AG09309 (cell line): ENCODE measurements around the gene ALG12.

ENCODE experiments used
- DNase-seq: peaks from one replicate; pipeline ENCODE4 v3.0.0-alpha.2; 2010; ENCODE audit warnings: low read depth
- H3K4me3 ChIP-seq: 2 replicates; pipeline ENCODE4 v1.5.1; 2011; ENCODE audit warnings: mild to moderate bottlenecking, low read depth, low read length, moderate library complexity; ENCODE audit not compliant: control insufficient read depth
- TF ChIP-seq, protein P1 (sequence below): IDR thresholded peaks from 2 replicates; pipeline ENCODE4 v1.5.1; 2011; ENCODE audit warnings: mild to moderate bottlenecking, low read depth, low read length, inconsistent platforms; ENCODE audit not compliant: insufficient read depth, control insufficient read depth; ENCODE audit errors: missing control alignments

ALG12 gene

DNA sequence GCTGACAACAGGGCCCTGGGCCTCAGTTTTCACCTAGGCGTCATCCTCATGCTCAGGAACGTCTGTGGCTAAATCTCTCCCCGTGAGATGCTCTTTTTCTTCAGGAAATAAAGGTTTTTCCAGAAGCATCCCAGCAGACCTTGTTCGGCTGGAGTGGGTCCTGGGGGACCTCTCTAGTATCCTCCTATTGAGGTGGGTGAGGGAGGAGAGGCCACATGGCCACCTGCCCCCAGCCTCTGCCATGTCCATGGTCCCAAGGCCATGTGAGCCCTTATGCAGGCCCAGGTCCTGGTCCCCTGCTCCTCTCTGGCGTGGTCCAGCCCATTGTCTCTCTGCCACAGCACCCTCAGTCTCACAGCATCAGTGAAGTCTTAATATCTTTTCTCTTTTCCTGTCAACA, 22.0 kb downstream of the ALG12 start:
- H3K4me3 ChIP-seq = no peak overlapping the region
- TF ChIP-seq, protein P1, sequence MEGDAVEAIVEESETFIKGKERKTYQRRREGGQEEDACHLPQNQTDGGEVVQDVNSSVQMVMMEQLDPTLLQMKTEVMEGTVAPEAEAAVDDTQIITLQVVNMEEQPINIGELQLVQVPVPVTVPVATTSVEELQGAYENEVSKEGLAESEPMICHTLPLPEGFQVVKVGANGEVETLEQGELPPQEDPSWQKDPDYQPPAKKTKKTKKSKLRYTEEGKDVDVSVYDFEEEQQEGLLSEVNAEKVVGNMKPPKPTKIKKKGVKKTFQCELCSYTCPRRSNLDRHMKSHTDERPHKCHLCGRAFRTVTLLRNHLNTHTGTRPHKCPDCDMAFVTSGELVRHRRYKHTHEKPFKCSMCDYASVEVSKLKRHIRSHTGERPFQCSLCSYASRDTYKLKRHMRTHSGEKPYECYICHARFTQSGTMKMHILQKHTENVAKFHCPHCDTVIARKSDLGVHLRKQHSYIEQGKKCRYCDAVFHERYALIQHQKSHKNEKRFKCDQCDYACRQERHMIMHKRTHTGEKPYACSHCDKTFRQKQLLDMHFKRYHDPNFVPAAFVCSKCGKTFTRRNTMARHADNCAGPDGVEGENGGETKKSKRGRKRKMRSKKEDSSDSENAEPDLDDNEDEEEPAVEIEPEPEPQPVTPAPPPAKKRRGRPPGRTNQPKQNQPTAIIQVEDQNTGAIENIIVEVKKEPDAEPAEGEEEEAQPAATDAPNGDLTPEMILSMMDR = no peak
- no peak for DNase-seq

DNA sequence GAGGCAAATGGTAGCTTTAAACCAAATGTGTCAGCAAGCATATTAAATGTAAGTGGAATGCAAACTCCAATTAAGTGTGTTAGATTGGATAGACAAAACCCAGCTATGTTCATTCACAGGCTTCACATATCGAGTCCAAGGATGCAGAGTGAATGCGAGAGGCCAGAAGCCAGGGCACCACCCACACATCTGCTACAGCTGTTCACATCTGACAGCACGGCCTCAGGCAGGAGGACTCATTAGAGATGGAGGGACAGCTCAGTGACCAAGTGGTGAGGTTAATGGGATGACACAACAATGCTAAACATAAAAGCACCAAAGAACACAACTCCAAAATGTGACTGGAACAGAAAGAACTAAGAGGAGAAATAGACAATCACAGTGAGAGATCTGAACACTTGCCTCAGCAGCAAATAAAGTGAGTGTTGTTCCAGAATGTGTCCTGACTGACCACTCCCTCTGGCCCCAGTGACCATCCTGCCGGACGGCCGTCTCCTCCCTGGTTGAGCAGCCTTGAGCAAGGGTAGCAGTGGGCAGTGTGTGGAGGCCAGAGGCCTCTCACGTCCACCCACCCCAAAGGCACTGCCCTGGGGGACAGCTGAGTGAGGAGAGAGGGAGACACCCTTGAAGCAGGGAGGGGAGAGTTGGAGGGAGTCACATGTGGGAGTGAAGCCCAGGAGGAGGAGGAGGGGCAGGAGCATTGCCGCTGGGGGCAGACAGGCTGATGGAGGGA, 23.8 kb downstream of the ALG12 start:
- TF ChIP-seq, protein P1 = no peak
- no peak for DNase-seq
- H3K4me3 ChIP-seq = no peak overlapping the region

DNA sequence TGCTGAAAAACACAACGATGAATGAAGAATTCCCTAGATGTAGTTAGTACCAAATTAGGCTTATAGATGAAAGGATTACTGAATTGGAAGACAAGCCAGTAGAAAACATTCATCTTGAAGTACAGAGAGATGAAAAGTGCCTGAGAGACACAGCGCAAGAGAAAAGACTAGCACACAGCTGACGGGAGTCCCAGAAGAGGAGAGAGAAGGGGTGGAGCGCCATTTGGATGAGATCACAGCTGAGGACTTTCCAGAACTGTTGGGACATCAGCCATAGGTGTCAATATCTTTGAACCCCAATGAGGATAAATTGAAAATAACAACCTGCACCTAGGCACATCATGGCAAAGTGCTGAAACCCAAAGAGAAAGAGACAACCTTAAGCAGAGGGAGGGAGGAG, 25.2 kb downstream of the ALG12 start:
- no peak for DNase-seq
- no peak overlapping the region for H3K4me3 ChIP-seq
- TF ChIP-seq, protein P1 = no peak

DNA sequence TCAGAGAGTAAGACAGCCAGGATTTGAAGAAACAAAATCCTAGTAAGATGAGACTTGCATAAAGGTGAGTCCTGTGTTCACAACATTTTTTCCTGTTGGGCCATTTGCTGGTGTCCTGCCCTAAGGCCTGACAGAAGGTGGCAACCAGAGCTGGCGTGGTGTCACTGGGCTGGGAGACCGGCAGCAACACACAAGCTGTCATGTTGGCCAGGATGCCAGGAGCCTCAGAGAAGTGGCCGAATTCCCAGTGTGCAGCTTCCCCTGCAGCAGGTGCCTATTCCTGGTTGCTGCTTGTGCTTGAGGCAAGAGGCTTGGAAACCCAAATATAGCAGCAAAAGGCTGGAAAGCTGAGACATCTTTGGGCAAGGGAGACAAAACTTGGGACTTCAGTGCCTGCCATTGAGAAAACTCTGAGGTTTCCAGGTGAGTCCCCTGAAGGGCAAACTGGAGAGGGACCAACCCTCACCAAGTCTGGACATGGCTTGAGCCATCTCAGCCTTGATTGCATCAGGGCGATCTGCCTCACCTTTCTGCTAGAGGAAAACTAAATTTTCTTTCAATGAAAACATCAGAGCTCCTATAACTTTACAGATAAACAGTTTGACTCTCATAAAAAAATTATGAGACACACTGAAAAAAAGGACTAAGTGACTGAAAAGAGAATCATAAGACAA, 25.9 kb downstream of the ALG12 start:
- H3K4me3 ChIP-seq = no peak overlapping the region
- TF ChIP-seq, protein P1 = no peak
- no peak for DNase-seq

DNA sequence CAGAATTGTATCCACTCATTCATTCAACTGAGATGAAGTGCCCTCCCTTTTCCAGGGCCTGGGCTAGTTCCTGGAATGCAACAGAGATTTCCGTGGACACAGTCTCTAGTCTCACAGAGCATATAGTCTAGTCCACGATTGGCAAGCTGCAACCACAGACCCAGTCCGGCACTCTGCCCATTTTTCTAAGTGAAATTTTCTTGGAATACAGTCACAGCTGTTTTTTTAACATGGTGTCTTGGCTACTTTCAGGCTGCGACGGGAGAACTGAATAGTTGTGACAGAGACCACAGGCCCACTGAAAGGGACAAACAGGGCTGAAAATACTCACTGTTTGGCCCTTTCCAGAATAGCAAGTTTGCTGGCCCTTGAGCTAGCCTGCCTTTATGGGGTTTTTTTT, 29.2 kb downstream of the ALG12 start:
- TF ChIP-seq, protein P1 = no peak
- H3K4me3 ChIP-seq = no peak overlapping the region
- DNase-seq = no peak

DNA sequence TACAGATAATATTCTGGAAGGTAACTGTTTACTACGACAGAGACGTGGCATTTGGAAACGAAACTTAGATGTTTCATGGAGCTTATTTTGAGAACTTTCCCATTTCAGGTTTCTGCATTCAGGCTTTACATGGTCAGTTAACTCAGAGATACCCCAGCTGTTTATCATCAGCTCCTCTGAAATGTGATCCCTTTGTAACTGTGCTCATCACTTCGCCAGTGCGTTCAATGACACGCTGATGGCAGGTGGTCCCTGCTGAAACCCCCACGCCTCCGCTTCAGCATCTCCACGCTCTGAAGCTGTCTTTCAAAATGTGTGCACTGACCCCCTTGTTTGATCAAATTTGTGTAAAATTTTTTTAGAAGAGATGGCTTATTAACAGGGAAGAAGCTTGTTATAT, 30.5 kb downstream of the ALG12 start:
- no peak overlapping the region for H3K4me3 ChIP-seq
- TF ChIP-seq, protein P1 = no peak
- no peak for DNase-seq
